Dendritic cell treated with granulocyte-macrophage colony-stimulating factor and Interleukin-4, amounts not matched to agents 40 ng/mL and 50 ng/mL, for 4 days (primary cell): ENCODE measurements around the gene PODXL.
"Not testable (repeated sequence)": the region's sequence is repeated elsewhere in the genome, so short reads cannot be mapped to it uniquely, and the experiment has no call there.

Experiments
- H3K27ac Mint-ChIP-seq: one replicate; pipeline ENCODE4 v1.8.0; 2022; ENCODE audit warnings: mild to moderate bottlenecking, mixed read lengths
- H3K27me3 Mint-ChIP-seq: one replicate; pipeline ENCODE4 v1.8.0; 2022; ENCODE audit warnings: mild to moderate bottlenecking, mixed read lengths
- H3K36me3 Mint-ChIP-seq: one replicate; pipeline ENCODE4 v1.8.0; 2022; ENCODE audit warnings: low read depth, mixed read lengths
- H3K4me1 Mint-ChIP-seq: one replicate; pipeline ENCODE4 v1.8.0; 2022; ENCODE audit warnings: low read depth, mixed read lengths
- H3K4me3 Mint-ChIP-seq: one replicate; pipeline ENCODE4 v1.8.0; 2022; ENCODE audit warnings: mild to moderate bottlenecking, moderate library complexity, mixed read lengths
- H3K9me3 Mint-ChIP-seq: one replicate; pipeline ENCODE4 v1.8.0; 2022; ENCODE audit warnings: mixed read lengths
- intact Hi-C: fragments of 100-400 bp; cut with micrococcal nuclease; formaldehyde crosslinking; loops from one replicate; pipeline ENCODE4 v1.15.0; 2022

Gene PODXL

DNA sequence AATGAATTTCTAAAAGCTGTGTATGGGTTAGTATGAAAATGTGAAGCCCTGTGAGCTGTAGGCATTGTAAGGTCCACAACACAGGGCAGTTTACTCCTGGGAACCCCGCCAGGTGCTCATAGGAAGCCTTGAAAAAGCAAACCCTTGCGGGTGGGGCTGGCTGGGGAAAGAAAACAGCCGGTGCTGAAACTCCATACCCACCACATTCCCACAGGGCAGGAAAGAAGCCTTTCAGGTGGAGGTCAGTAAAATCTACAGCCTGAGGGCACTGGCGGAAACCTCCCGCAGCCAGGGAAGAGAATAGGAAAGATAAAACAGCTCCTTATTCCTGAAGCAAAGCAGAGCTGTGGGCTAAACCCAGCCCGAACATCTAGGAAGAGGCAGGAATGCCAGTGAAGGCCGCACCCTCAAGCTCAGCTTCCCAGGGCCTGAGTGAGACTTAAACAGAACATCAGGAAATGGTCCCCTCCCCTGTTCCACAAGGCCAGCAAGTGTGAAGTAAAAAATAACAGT, 34.7 kb downstream of the PODXL start:
- Mint-ChIP-seq H3K36me3 (no peaks in the 10 kb centered on the region), H3K27ac (no peak overlapping the region), H3K4me3 (no peak overlapping the region), H3K4me1 (no peaks in the 10 kb centered on the region), H3K27me3 (no peaks in the 10 kb centered on the region), H3K9me3 (no peaks in the 10 kb centered on the region)
- intact Hi-C loops = no loop called here

DNA sequence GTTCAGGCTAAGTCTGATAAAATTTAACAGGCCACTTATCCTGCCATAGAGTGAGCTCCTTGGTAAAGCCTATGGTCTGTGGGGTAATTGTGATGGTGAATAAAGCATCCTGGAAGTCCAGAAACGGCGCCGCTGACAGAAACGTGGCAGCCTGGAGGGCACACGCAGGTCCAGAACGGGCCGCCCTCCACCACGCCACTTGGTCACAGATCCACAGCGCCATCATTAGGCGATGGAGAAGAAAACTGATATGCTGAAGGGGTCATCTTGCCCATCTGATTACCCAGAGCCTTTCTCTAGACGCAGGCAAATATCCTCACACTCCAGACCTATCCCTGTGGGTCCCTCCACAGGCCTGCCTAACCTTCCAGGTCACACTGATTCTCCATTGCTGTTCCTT, 37.8 kb downstream of the PODXL start:
- intact Hi-C loops = no loop called here
- no peak overlapping the region for H3K4me3 Mint-ChIP-seq
- no peaks in the 10 kb centered on the region for H3K36me3 Mint-ChIP-seq
- H3K27ac Mint-ChIP-seq = no peak overlapping the region
- H3K27me3 Mint-ChIP-seq = no peaks in the 10 kb centered on the region
- H3K9me3 Mint-ChIP-seq = no peaks in the 10 kb centered on the region
- H3K4me1 Mint-ChIP-seq = no peaks in the 10 kb centered on the region

DNA sequence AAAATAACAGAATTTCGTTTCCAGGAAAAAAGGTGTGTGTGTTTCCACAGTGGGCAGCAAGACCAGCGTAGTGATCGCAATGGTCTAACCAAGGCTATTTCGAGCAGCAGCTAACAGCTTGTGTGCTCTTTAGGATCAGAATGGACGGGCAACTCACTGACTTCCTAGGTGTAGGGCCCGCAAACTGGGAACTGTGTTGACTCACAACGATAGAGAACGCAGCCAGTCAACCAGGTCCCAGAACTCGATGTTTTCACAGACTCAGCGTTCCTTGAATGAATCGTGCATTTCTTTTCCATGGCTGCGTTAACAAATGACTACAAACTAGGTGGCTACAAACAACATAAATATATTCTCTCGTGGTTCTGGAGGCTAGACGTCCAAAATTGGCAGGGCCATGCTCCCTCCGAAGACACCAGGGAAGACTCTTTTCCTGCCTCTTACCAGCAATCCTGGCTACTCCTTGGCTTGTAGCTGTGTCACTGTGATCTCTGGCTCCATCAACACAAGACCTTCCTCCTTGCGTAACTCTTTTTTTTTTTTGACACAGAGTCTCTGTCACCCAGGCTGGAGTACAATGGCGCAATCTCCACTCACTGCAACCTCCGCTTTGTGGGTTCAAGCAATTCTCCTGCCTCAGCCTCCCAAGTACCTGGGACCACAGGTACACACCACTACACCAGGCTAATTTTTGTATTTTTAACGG, 39.1 kb downstream of the PODXL start:
- Mint-ChIP-seq H3K9me3 (no peaks in the 10 kb centered on the region), H3K27me3 (peaks cover 3% of the 10 kb centered on the region), H3K36me3 (no peaks in the 10 kb centered on the region), H3K27ac (no peak overlapping the region), H3K4me1 (peaks cover 6% of the 10 kb centered on the region), H3K4me3 (no peak overlapping the region)
- intact Hi-C loops = no loop called here

DNA sequence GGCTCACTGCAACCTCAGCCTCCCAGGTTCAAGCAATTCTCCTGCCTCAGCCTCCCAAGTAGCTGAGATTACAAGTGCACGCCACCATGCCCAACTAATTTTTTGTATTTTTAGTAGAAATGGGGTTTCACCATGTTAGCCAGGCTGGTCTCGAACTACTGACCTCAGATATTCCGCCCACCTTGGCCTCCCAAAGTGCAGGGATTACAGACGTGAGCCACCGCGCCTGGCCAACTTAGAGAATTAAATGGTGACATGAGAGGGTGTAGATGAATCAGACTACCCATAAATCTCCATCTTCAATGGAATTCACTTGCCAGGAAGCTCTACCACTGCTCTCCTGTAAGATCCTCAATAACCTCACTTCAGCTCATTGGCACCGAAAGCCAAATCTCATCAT, 41.0 kb downstream of the PODXL start:
- intact Hi-C loops, H3K27ac Mint-ChIP-seq, H3K27me3 Mint-ChIP-seq, H3K36me3 Mint-ChIP-seq, H3K4me3 Mint-ChIP-seq, H3K9me3 Mint-ChIP-seq: not testable (repeated sequence)
- peaks cover 11% of the 10 kb centered on the region for H3K4me1 Mint-ChIP-seq

DNA sequence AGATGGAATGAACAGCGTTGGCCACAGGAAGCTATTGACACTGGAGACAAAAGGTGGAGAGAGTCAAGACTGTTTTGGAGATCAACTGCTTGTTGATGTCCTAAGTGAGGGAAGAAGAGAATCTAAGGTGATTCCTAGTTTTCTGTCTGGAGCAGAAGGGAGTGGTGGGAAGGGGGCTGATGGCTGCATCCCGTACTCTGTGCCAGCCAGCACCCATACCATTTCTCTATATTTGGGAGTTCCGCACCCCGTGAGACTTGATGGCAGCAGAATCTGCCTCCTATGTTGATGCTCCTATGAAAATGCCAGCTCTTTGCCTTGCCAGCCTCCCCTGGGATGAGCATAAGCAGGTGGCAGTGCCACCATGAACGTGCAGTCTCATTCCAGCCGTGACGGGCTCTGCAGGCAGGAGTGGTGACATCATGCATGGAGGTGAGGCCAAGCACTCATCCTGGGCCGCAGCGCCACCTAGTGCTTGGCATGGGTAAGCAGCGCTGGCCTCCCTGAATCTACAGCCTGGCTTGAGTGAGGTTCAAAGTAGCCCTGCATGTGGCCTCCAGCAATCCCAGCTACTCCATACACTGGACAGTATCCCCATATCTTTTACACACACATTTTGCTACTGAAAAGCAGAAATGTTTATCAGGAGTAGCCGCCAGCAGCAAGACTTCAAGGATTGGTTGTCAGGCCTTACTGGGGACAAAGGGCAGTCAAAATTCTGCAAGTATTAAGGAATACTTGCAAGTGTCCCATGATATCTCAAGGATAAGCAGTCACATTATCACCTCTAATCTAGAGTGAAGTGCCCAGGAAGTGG, 43.0 kb downstream of the PODXL start:
- H3K9me3 Mint-ChIP-seq = no peaks in the 10 kb centered on the region
- no peak overlapping the region for H3K4me3 Mint-ChIP-seq
- intact Hi-C loops = no loop called here
- H3K27ac Mint-ChIP-seq = no peak overlapping the region
- peaks cover 11% of the 10 kb centered on the region for H3K4me1 Mint-ChIP-seq
- no peaks in the 10 kb centered on the region for H3K36me3 Mint-ChIP-seq
- peaks cover 12% of the 10 kb centered on the region for H3K27me3 Mint-ChIP-seq

DNA sequence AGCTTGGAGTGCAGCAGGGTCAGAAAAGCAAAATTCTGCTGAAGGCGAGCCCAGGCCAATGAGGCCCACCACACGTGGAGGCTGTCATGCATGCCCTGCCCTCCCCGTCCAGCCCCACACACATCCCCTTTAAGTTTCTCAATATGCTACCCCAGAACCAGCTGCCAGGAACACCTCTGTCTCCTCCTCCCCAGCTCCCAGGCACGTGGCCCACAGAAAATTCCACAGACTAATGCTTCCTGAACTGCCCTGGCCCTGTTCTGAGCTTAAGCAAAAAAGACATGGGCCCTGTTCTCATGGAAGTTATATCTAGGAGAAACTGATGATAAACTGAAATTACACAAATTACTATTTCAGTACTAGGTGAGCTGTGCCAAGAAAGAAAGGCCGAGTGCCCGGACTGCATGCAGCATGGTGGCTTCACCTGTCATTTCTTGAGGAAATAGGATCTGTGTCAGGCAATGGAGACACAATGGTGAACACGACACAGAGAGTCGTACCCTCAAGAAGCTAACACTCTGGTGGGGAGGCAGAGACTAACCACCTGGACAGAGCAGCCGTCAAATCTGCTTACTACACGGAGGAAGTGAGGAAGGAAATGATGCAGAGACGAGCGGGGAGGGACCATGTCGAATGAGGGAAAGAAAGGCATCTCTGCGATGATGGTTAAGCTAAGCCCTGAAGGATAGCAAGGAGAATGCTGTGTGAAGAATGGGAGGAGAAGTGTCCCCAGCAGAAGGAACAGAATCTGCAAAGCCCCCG, 44.5 kb downstream of the PODXL start:
- intact Hi-C loops = no loop called here
- Mint-ChIP-seq H3K9me3 (no peaks in the 10 kb centered on the region), H3K27ac (no peak overlapping the region), H3K4me1 (peaks cover 16% of the 10 kb centered on the region), H3K27me3 (peaks cover 18% of the 10 kb centered on the region), H3K36me3 (no peaks in the 10 kb centered on the region), H3K4me3 (no peak overlapping the region)

DNA sequence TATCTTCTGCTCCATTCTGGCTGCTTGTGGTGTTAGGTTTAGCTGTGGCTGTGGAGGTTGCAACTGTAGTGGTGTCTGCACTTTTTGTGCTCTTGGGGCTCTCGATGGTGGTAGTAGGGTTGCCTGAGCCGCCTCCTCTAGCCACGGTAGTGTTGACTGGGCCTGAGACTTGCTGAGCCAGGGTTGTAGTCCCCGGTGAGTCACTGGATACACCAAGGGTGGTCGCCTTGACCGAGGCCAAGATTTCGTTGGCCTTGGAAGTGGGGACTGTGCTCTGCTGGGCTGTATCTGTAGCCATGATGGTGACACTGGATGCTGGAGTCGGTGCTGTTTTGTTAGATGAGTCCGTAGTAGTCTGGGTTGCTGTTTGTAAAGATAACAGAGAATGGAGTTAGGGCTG, 45.4 kb downstream of the PODXL start:
- Mint-ChIP-seq H3K27ac (no peak overlapping the region), H3K36me3 (no peaks in the 10 kb centered on the region), H3K27me3 (peaks cover 19% of the 10 kb centered on the region), H3K4me1 (peaks cover 16% of the 10 kb centered on the region), H3K9me3 (no peaks in the 10 kb centered on the region), H3K4me3 (no peak overlapping the region)
- intact Hi-C loops = no loop called here

DNA sequence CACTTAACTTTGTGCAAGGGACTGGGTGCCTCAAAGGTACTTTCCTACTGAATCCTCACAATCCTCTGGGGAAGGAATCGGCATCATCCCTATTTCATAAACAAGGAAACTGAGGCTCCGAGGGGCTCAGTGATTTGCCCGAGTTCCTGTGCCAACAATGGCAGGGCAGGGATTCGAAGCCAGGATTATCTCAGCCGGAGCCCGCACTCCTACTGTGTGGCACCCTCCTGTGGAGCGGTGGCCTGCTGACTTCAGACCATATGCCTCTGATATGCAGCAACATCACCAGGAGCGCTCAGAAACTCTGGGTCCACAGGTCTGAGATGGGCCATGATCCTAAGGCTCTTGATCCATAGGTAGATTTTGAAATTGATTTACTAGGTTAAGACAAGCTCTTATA, 46.6 kb downstream of the PODXL start:
- peaks cover 19% of the 10 kb centered on the region for H3K27me3 Mint-ChIP-seq
- no peak overlapping the region for H3K27ac Mint-ChIP-seq
- no peaks in the 10 kb centered on the region for H3K9me3 Mint-ChIP-seq
- H3K4me1 Mint-ChIP-seq = peaks cover 16% of the 10 kb centered on the region
- H3K4me3 Mint-ChIP-seq = no peak overlapping the region
- no peaks in the 10 kb centered on the region for H3K36me3 Mint-ChIP-seq
- intact Hi-C loops = no loop called here

DNA sequence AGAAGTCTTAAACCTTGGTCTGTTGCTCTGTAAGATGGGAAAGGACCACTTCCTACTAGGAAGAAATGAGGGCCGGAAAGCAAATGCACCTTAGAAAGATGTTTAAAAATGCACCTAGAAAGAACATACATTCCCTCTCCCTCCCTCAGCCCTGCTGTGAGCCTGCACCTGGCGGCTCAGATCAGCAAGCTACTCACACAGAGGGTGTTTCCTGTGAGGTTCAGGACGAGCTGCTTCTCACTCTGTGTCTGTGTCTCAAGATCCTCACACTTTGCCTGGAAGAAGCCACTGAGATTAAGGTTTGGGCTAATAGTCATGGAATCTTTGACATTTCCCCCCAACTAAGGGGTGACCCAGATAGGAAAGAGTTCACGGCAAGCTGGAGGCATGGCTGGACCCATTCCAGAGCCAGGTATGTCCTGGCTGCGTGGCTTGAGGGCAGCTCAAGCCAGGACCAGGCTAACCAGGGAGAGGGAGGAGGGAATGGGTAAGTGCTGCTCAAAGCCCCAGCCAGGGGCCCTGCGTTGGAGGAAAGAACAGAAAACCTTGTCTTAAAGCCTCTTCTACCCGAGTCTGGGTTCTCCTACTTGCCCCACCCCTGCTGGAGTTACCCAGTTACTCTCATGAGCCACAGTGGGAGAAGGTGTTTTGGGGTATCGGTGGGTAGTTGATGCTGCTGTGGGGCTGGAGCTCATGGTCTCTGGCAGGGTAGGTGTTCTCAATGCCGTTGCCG, 47.5 kb downstream of the PODXL start:
- intact Hi-C loops = loop anchor here (1.0 kb wide), 1 partner anchor 145 kb away; no protein-coding TSS in a partner anchor
- H3K4me3 Mint-ChIP-seq = no peak overlapping the region
- no peak overlapping the region for H3K27ac Mint-ChIP-seq
- peaks cover 16% of the 10 kb centered on the region for H3K4me1 Mint-ChIP-seq
- H3K9me3 Mint-ChIP-seq = no peaks in the 10 kb centered on the region
- H3K27me3 Mint-ChIP-seq = peaks cover 19% of the 10 kb centered on the region
- H3K36me3 Mint-ChIP-seq = no peaks in the 10 kb centered on the region

DNA sequence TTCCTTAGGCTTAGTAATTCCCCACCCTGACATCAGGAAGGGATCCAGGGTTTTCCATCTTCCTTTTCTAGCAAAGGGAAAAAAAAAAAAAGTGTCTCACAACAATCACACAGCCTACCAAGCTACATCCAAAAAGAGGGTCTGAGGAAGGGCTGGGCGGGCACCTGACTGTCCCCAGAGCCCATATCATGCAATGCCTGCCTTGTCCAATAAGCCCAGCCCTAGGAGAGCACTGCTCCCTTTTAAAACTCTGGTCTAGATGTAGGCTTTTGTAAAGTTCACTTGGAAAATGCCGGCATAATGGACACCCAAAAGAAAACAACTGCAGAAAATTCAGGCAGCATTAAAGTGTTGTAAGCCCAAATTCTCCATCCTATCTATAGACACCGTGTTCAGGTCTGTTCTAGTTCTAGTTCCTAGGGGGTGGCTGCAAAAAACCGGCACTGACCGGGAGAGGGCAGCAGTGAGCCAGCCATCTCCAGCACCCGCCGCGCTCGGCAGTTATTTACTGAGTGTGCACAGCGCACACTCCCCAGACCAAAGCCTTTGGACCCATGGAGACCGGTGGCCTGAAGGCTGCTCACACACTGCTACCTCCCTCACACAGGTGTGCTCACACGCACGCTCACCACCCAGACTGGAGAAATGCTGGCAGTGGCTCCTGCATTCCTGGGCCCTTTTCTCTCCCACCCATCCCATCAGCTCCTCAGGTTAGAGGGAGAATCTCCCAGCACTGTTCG, 48.7 kb downstream of the PODXL start:
- Mint-ChIP-seq H3K27ac (no peak overlapping the region), H3K9me3 (no peaks in the 10 kb centered on the region), H3K4me1 (peaks cover 11% of the 10 kb centered on the region), H3K4me3 (no peak overlapping the region), H3K36me3 (no peaks in the 10 kb centered on the region), H3K27me3 (peaks cover 17% of the 10 kb centered on the region)
- intact Hi-C loops = loop anchor here (1.0 kb wide), 1 partner anchor 147 kb away; no protein-coding TSS in a partner anchor

DNA sequence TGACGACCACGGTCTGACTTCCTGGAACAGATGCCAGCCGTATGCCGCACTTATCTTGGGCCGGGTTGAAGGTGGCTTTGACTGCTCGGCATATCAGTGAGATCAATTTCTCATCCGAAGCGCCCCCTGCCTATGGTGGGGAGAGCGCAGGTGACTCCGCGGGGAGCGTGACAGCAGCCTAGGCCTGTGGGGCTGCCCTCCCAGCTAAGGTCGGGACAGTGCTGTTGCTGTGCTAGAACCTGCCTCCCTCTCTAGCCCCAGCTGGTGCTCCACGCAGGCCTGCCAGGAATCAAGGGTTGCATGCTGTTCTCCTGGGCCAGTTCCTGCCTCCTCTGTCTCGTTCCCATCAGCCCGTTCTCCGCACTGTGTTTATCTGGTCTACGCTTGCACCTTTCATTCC, 49.8 kb downstream of the PODXL start:
- Mint-ChIP-seq H3K27me3 (peaks cover 11% of the 10 kb centered on the region), H3K4me3 (no peak overlapping the region), H3K36me3 (no peaks in the 10 kb centered on the region), H3K9me3 (no peaks in the 10 kb centered on the region), H3K4me1 (peaks cover 5% of the 10 kb centered on the region), H3K27ac (no peak overlapping the region)
- intact Hi-C loops = no loop called here

DNA sequence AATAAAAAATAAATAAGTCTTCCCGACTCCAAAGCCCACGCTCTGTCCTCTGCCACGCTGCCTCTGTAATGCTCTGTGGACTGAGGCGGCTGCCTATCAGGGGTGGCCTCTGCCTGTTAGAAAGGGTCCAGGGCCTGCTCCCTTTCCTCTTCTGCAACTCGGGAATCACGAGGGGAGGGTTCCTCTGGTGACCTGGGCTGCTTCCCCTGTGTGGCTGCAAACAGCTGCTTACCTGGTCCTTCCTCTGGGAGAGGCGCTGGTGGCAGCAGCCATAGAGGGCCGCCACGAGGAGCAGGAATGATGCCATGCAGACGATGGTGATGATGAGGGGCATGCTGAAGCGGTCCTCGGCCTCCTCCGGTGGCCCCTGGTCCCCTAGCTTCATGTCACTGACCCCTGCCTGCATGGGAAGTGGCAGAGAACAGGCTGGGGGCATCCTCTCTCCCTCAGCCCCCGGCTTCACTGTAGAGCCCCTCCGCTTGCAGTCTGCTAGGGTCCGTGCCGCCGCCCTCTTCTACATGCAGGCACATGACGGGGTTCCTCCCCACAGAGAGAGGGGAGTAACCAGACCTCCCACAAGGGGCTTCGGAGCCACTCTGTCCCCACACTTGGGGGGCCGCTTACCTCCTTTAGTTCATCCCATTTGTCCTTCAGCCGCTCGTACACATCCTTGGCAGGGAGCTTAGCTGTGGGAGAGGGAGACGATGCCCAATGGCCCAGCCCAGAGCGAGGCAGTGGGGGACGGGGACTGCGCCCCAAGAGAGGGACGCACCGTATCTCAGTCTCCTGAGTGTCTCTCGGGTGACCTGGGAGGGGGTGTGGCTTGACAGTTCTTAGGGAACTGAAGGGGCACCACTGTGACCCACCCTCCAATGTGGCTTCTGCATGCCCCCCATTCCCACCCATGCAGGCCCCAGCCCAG, 50.5 kb downstream of the PODXL start:
- Mint-ChIP-seq H3K36me3 (no peaks in the 10 kb centered on the region), H3K4me3 (no peak overlapping the region), H3K27ac (no peak overlapping the region), H3K27me3 (peaks cover 11% of the 10 kb centered on the region), H3K9me3 (no peaks in the 10 kb centered on the region), H3K4me1 (peaks cover 5% of the 10 kb centered on the region)
- intact Hi-C loops = no loop called here
